GM18858 (cell line): ENCODE data around the gene CES1.
"Not testable (repeated sequence)": the region's sequence is repeated elsewhere in the genome, so short reads cannot be mapped to it uniquely, and the experiment has no call there.

ENCODE experiments used
- ATAC-seq: cut with Tn5 transposase; IDR thresholded peaks from one replicate; pipeline ENCODE4 v1.9.1; 2021; ENCODE audit not compliant: unreplicated experiment

CES1 gene

DNA sequence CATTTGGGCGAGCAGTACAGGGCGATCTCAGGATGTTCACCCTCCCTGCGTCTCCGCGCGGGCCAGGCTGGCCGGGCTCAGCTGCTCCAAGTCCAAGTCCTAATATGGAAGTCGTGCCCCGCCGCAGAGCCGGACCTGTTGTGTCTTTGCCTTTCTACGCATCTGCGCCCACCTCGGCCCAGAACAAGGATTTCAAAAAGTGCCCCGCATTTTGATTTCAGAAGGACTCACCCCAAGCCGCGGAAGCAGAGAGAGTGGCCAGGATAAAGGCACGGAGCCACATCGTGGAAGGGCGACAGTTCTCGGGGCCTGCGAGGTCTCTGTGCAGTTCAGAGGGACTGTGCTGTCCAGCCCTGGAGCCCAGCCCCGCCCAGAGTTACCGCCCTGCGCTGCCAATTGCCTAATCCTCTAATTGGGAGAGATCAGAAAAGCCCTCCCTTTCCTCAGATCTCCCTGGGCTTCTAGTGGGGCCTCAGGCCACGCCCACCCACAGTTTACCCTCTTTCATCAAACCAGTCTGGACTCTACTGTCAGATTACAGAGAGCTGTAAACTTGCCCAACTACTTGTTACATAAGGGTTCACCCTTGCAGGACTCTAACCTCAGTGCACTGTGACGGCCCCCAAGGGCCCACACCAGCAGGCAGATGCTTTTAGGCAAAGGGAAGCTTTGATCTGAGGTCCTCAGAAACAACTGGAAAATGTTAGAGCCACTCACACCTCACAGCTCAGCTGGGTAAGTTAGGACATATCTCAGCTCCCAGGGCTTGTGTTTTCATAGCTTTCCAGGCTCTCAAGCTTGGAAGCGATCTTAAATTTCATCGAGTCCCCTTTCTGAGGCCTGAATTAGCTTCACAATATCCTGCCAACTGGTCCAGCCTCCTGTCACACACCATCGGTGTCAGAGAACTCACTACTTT is at the start of gene CES1:
TSS of gene CES1 (minus strand) at position 324 of the 919 bp plus-strand sequence. CDS start at position 283, 41 bp downstream.
- no peak for ATAC-seq

DNA sequence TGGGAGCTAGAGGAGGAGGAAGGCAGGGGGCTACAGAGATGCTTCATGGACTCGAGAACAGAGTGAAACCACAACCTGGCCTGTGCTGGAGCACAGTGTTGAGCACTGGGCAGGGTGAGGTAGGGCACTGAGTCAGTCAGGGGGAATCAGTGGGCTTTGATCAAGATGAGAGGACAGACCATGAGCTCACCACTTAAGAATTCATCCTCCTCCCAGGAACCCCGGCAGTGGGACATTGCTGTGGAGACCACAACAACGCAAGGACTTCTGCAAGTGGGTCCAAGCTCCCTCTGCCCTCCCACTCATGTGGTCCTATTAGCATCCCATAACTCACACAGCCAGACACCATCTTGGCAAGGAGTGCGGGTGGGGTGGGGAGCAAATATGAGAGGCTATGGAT is 44.0 kb upstream of the CES1 start:
- no peak for ATAC-seq

DNA sequence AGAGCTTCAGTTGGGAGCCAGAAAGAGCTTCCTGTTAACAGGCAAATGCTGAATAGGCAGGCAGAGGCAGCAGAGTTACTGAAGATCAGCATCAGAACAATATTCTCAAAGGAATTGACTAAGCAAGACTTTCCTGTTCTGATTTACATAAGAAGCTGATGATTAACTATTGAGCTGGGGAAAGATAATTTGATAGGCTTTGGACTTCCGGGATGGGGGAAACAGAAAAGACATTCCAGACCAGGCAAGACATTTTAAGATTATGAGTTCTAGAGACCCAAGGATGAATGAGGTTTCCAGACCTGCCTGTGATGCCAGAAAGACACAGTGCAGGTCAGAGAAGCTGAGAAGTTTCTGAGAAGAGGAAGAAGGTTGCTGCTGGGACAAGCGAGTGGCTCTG is 42.4 kb upstream of the CES1 start, which contains the start of gene CES5A:
TSS of gene CES5A (minus strand) at position 101 of the 400 bp plus-strand sequence. CDS start 152 bp downstream, outside the sequence.
- no peak for ATAC-seq

DNA sequence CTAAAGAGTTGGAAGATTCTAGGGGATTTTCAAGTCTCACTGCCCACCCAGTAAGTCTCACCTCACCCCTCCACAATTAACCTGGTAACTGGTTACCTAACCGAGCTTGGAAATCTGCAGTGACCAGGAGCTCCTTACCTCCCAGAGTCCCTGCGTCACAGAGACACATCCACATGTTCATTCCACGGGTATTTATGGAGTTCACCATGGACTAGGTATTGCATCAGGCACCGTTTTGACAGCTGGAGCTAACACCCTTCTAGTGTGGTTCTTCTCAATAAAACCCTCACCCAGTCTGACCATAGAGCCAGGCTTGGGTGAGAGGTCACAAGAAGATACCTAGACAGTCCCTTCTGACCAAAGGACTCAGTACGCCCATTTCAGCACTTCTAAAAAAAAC is 40.2 kb upstream of the CES1 start:
- no peak for ATAC-seq

DNA sequence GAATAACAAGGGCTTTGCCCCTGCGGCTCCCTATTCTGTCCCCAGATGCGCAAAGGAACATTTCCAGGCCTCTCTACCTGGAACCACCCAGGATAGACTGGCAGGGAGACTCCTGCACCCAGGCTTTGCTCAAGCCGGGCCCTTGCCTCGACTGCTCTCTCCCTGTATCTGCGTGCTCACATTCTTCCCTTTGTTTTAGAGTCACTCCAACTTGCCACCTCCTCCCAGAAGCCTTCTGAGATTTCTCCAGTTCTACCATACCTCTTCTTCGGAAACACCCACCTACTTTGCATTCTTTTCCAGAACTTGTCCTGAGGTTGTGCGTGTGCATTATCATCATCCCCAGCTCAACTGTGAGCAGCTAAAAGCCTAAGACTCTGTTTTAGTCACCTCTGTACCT is 39.2 kb upstream of the CES1 start:
- ATAC-seq = no peak

- ATAC-seq = no peak
Measured at GRCh38 chr16:55871411-55872038, 38.6 kb upstream of the CES1 start.

- no peak for ATAC-seq
Measured at GRCh38 chr16:55868980-55869379, 36.1 kb upstream of the CES1 start.

DNA sequence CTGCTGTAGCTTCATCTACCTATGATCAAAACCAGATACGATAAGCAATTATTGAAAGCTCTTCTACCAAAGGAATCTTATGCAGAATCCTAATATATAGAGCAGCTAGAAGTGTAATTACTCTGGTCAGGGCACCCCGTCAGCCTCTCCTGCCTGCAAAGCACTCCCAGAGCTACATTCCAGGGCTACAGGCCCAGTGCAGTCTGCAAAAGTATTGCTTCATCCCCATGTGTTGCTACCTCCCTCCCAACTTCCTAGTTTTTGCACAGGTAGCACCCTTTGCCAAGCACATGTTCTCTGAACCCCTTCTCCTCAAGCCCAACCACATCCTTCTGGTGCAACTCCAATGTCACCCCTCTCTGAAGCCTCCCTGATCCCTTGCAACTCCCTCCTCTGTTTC is 35.2 kb upstream of the CES1 start:
- no peak for ATAC-seq

- no peak for ATAC-seq
Measured at GRCh38 chr16:55861288-55861687, 28.4 kb upstream of the CES1 start.

DNA sequence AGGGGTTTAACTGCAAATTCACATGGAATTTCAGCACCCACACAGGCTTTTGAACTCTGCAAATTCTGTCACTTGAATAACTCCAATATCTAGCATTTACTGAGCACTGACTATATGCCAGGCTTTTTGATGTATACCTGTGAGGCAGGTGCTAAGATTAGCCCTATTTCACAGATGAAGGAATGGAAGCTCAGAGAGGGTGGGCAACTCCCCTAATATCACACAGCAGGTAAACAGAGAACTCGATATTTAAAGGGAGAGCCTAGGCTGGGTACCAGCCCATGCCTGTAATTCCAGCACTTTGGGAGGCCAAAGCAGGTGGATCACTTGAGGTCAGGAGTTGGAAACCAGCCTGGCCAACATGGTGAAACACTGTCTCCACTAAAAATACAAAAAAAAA is 24.8 kb upstream of the CES1 start:
- not testable (repeated sequence) for ATAC-seq

DNA sequence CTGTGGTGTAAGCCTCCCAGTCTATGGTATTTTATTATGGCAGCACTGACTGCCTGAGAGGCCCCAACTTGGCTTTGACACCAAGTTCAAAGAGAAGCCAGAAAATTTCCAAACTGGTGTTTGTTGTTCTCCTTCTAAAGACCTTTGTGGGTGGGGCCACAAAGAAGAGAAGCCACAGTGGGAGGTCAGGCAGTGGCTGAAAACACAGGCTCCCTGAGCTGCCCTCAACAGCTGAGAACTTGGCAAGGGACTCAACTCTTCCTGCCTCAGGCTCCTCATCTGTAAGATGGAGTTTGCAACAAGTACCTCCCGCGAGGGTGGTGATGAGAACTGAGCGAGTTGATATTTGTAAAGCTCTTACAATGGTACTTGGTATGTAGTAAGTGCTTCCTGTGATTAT is 24.1 kb upstream of the CES1 start:
- no peak for ATAC-seq

- ATAC-seq = no peak
Measured at GRCh38 chr16:55853114-55853513, 20.2 kb upstream of the CES1 start.

GRCh38 chr16:55849536-55849935 is 16.6 kb upstream of the CES1 start:
- ATAC-seq = no peak

GRCh38 chr16:55846598-55847346 is 13.9 kb upstream of the CES1 start:
- ATAC-seq = no peak

GRCh38 chr16:55843105-55843395 is 10.2 kb upstream of the CES1 start:
- no peak for ATAC-seq

GRCh38 chr16:55842369-55843104 is 9.6 kb upstream of the CES1 start:
- no peak for ATAC-seq

GRCh38 chr16:55839115-55839514 is 6.2 kb upstream of the CES1 start:
- no peak for ATAC-seq

- no peak for ATAC-seq
Measured at GRCh38 chr16:55836158-55836611, 3.3 kb upstream of the CES1 start.

DNA sequence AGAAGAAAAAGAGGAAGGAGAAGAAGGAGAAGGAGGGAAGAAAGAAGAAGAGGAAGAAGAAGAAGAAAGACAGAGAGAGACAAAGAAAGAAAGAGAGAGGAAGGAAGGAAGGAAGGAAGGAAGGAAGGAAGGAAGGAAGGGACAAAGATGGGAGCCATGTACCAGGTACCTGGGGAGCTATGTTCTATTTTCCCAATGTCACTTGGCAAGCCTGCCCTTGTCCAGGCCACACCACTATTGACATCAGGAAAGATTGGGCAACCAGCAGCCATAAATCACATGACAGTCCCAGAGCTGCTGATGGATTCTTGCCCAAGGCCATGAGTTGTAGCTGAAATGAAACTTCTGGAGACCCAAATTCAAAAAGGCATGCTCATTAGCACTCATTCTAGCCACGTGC is 2.7 kb upstream of the CES1 start:
- ATAC-seq = no peak

DNA sequence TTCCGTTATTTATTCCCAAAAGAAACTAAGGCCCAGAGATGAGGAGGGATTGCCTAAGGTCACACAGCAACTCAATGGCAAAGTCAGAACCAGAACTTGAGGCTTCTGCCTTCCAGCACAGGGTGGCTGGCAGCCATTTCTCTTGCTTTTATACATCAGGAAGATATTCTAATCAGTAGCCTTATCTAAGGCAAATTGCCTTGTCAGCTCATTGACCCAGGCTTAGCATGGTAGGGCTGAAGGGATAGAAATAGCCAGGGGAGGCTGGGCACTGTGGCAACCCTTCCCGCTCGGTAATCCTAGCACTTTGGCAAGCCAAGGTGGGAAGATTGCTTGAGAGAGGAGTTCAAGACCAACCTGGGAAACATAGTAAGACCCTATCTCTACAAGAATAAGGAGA is 2.3 kb upstream of the CES1 start:
- not testable (repeated sequence) for ATAC-seq

DNA sequence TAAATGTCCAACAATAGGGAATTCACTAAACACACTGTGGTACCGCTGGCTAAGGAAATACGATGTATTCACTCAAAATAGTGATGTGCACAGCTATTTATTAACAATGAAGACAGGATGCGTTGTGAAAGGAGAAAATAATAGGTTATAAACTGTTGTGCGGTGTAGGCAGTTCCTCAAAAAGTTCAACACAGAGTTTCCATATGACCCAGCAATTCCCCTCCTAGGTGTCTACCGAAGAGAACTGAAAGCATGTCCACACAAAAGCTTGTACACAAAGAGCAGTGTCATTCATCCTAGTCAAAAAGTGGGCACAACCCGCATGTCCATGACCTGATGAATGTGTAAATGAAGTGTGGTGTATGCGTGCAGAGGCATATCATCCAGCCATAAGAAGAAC is 1.2 kb upstream of the CES1 start:
- no peak for ATAC-seq
